Endothelial cell of hepatic sinusoid (primary cell): ENCODE results near the gene SNED1.
"Not testable (repeated sequence)": the region's sequence is repeated elsewhere in the genome, so short reads cannot be mapped to it uniquely, and the experiment has no call there.

ENCODE experiments used
- in situ Hi-C: cut with HindIII; loops from 2 replicates; pipeline ENCODE4 v1.10.0; 2017; ENCODE audit warnings: low sequenced_read_pairs

Gene SNED1

DNA sequence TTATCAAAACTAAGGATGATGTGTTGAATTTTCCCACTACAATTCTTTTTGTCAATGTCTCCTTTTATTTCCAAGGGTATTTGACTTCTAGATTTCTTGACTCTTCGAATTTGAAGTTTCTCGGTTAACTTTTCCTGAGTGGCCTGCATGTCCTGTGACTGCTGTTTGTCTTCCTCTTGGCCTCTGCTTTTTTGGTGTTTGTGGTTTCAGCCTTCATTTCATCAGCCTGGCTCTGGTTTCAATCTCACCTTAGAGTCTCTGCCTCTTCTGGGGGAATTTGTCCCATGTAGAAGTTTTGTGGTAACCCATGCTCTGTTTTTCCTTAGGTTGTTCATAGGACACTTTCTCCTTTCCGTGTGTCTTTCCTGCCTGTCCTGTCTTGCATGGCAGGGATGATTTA, 28.3 kb upstream of the SNED1 start:
- in situ Hi-C loops, result no loop called here

DNA sequence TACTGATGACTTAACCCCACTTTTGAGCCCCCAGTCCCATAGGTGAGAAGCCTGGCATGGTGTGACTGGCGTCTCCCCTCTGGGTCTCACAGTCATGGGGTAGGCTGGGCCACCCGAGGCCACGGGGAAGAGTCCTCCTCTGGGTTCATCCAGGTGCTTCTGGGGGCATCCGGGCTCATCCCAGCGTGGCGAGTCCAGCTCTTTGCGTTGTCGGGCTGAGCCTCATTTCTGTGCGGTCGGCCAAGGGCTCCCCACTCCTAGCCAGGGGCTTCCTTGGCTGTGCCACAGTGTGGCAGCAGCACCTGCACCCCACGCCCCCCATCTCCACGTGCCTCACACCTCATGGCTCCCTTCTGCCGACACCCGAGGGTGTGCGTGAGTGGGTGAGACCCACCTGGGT, 27.6 kb upstream of the SNED1 start:
- in situ Hi-C loops, result no loop called here

DNA sequence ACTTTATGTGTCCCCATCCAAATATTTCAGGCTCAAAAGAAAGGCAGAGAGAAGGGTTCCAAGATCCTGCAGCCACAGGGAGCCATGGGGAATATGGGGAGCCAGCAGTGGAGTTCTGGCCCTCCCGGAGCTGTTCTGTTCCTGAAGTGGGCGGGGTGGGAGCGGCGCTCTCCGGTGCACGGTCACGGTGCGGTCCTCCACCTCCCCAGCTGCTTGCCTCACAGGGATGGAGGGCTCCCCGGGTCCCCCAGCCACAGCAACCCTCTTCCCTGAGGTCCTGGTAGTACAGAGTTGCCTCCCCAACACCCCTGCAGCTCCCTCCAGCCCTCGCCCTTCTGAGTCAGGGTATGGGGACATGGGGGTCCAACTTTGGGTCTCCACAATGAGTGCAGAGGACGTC, 26.2 kb upstream of the SNED1 start:
- in situ Hi-C loops, result no loop called here

DNA sequence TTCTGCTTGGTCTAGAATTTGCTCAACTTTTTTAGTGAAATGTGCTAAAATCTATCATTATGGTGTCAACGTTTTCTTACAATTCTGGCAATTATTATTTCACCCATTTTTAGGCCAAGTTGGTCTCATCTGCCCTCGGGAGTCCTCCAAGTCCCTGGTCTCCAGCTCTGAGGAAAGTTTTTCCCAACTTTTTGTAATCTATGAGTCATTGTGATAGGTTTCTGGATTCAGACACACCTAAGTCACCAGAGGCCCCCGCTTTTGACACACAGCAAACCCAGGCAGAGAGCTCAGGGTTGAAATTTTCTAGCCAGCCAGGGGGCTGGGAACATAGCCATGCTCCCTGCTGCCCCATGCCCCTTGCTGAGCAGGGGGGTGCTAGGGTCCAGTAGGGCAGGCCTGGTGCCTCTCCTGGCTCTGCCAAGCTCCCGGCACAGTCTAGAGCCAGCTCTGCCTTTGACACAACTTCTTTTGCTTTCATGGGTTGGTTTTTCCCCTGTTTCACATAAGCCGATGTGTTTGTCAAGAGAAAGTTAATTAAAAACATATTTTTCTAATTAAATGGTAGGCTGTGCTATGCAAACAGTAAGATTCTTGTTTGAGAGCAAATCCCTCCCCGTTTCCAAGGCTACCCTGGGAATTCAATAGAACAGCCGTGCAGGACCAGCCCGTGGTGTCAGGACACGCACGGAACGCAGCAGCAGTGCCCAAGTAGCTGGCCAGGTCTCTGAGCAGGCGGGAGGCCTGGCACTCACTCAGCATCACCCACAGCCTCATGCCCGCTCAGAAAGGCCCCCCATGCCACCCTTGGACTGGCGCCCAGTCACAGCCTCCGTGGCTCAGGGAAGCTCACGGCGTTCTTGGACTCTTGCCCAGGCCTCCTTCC, 25.5 kb upstream of the SNED1 start:
- in situ Hi-C loops, result no loop called here

DNA sequence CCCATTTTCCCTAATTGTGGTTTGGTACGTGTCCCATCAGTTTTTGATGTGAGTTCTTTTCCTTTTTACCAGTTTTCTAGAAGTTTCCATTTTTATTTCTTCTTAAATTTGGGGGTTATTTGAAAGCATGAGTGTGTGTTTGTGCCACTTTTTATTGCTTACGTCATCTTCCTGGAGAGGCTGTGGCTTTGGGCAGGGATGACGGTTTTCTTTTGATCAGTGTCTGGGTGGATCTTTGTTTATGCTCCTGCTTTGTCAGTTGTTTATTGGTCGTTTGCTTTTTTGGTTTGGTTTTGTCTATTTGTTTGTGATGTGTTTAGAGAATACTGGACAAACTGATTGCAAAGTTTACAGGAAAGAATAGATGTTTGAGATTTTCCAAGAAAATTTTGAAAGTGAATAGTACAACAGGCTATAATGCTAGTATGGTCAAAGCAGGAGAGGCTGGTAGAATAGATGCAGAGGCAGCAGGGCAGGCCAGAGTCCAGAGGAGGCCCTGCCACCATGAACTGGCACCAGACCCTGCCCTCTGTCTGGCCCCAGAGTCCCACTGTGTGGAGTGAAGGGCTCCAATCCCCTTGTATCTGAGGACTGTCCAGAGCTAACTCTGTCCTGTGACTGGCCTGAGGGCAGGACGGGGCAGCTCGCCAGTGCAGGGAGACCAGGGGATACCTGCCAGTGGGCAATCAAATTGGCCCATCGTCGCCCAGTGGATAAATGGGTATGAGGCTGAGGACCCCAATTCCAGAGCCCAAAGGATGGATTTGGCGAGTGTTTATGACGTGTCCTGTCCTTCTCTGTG, 23.4 kb upstream of the SNED1 start:
- in situ Hi-C loops, result no loop called here

DNA sequence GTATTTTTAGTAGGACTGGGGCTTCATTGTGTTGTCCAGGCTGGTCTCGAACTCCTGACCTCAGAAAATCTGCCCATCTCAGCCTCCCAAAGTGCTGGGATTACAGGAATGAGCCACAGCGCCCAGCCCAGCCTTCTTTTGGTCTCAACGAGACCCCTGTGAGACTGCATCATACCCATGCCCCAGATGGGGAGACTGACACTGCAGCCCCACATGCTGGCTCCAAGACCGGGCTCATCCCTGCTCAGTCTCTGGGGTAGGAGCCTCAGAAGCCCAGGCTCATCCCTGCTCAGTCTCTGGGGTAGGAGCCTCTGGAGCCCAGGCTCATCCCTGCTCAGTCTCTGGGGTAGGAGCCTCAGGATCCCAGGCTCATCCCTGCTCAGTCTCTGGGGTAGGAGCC, 22.5 kb upstream of the SNED1 start:
- in situ Hi-C loops, result not testable (repeated sequence)

DNA sequence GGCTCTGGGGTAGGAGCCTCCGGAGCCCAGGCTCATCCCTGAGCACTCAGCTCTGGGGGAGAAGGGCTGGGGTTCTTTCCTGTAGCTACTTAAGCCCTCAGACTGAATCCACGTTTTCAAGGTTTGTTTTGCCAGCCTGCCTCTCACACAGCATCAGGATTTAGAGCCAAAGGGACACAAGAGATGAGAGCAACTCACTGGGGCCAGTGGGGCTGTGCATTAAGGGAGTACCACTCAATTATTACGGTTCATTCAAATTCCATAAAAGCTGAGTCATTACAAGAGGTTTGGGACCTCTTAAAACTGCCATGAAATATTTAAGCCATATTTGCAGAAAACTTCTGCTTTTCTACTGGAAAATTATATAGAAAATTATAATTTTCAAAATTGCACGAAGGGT, 17.1 kb upstream of the SNED1 start:
- in situ Hi-C loops, result no loop called here

DNA sequence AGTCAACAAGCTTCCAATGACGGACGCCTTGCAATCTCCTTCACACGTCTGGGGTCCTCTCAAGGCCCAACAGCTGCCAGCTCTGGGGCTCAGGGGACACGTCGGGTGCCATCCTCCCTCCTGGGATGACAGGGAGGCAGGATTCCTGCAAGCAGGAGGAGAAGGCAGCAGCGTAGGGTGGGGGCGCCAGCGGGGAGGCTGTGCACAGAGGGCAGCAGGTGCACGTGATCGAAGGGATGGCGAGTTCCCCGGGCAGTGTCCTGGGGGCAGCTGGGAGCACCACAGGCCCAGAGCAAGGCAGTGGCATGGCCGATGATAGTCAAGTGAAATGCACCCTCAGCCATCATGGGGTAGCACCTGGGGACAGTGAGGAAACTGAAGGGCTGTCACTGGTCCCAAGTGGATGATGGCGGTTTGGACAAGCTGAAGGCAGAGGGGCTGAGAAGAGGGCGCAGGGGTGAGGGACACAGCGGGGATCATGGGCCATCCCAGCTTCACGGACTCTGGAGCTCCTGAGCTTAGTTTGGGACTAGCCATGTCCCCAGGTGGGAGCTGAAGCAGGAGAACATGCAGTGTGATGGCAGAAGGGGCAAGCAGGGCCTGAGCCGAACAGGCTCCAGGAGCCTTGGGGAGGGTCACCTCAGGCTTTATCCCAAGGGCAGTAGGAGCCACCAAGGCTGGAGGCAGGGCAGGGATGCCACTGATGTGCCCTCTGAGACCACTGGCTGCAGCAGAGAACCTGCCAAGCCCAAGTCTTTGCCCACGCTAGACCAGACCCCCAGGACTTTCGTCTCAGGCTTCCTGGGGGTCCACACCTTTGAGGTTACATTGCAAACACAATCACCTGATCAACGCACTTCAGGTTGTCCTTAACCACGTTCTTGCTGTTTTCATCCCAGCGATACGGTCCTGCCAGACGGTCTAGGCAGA, 16.3 kb upstream of the SNED1 start:
- in situ Hi-C loops, result no loop called here

DNA sequence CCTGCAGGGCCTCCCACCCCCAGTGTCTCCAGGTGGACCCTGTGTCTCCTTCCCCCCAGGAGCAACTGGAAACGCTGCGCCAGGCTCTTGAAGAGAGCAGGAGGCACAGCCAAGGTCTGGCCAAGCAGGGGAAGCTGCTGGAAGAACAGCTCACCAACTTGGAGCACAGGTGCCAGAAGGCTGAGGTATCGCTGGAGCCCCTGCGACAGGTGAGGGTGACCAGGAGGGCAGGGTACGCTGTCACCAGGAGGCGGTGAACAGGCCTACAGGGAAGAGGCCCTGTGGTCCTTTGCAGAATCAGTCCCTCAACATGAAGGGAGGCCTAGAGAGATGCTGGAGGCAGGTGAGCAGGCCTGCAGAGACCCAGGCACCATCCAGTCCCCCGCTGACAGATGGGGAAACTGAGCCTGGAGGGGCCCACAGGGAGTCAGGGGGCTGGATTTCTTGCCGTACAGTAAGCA, 15.6 kb upstream of the SNED1 start:
- in situ Hi-C loops, result no loop called here

DNA sequence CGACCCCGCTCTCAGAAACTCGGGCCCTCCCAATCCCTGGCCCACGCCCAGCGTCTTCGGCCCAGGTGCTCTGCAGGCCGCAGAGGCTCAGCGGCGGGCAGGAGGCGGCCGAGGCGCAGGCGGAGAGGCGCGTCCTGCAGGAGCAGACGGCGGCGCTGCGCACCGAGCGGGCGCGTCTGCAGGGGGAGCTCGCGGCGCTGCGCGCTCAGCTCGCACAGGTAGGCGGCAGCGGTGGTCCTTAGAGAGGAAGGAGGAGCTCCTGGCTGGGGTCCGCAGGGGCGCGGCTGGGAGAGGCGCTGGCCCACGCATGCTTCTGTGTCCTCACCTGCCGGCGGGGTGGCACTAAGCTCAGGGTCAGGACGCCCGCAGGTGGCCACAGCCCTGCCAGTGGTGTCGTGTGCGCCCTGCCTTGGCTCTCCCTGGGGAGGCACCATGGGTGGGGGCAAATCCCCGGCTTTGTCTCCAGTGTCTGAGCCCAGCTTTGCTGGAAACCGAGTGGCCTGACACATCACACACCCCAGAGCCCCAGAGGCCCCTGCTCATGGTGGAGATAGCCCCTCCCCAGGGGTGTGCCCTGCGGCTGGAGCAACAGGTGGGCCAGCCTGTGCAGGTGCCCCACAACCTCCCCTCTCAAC, 14.9 kb upstream of the SNED1 start:
- in situ Hi-C loops, result no loop called here

DNA sequence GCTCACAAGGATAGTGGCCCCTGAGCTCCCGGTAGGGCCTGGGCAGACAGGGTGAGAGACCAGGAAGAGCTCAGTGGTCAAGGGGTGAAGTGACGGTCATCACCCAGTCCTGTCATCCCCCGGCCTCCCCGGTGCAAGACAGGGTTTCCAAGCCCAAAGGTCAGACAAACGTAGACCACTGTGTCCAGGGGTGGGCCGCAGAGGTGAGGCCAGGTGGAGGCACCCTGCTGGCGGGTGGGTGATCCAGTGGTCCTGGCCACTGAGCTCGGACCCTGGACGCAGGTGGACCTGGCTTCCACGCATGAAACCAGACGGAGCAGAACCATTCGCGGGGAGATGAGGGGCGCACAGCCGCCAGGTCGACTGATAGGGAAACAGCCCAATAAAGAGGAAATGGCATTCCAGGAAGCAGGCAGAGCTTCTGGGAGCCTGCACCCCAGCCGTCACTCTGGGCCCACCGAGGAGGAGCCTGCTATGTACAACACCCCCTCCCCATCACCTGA, 14.4 kb upstream of the SNED1 start:
- in situ Hi-C loops, result no loop called here

DNA sequence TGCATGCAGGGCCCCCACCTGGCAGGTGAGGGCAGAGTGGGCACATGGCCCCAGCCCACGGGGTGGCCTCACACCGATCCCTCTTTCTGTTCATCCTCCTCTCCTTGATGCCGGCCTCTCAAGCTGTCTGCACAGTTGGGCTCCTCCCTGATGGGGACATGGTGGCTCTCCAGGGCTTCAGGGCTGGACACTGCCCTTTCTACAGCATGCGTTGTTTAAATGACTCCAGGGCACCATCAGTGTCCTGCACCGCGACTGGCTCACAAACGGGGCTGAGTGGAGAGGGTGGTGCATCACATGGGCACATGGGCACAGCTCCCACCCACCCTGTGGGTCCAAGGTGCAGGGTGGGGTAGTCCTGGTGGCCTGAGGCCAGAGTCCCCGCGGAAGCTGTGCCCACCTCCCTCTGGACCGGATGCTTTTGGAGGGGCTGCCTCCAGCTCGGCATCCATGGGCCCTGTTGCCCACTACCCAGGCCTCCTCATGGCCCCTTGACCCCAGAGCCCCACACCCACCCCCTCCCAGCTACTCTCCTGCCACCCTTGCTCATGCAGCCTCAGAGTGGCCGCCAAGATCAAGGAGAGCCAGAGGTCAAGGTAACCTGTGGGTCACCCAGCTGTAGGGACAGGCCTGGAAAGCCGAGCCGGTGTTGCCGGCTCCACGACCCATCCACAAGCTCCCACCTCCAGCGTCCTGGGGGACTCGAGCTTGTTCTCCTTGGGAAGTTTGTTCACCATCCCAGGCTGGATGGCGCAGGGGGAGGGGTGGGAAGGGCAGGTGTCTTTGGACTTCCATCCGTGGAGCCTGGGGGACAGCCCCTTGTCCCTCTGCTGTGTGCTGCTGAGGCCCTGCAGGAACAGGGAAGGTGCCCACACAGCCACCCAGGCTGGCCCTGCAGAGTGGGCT, 12.3 kb upstream of the SNED1 start:
- in situ Hi-C loops, result no loop called here

DNA sequence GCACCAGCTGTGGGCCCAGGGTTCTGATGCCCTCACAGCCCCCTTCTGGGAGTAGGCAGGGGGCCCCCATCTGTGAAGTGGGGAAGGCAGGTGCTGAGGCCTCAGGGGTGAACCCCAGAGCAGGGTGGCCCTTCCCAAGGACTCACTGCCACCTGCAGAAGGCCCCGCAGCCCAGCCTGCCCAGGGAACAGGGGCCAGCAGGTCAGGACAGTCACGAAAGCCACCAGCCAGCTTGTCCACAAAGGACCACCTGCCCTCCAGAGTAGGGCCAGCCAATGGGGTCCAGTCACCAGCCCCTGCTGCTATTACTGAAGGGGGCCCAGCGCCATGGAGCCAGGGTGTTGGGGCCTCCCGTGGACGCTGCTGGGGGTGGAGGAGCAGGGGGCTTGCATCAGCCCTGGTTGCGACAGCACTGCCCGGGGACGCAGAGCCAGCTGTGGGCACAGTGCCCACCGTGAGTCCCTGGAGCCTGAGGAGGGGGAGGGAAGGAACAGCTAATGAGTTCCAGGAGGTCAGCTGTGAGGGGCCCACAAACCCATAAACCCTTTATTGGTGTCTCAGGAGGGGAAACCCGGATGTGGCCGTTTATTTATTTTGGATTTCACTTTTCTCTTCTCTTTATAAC, 11.5 kb upstream of the SNED1 start:
- in situ Hi-C loops, result no loop called here

DNA sequence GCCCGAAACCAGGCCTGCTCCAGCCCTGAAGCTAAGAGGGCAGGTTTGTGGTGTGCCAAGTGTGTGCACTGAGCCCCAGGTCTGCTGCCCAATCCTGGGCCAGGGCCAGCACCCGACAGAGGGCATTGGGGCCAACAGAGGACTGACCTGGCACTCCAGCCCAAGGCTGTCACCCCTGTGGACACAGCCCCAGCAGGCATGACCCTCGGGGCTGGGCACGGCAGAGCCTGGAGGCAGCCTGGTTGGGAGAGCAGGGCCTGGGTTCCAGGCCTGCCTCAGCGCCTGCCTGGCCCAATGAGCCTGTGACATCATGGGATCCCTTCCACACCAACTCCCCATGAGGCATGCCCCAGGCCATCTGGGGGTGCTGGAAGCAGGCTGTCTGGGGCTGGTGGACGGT, 10.8 kb upstream of the SNED1 start:
- in situ Hi-C loops, result no loop called here

DNA sequence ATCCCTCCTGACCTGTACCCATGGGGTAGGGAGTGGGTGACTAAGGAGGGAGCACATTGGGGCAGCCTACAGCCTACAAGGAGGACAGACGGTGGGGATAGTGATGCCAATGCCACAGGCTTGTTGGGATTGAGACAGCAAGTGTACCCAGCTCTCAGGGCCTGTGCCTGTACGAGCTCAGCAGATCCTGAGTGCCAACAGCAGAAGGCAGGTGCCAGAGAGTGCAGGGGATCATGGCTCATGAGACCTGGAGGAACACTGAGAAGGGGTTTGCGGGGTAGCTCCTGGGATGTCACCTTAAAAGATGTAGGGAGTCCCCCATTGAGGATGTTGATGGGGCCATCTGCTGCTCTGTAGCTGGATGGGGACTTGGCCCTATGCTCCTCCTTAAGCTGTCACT, 10.3 kb upstream of the SNED1 start:
- in situ Hi-C loops, result no loop called here

DNA sequence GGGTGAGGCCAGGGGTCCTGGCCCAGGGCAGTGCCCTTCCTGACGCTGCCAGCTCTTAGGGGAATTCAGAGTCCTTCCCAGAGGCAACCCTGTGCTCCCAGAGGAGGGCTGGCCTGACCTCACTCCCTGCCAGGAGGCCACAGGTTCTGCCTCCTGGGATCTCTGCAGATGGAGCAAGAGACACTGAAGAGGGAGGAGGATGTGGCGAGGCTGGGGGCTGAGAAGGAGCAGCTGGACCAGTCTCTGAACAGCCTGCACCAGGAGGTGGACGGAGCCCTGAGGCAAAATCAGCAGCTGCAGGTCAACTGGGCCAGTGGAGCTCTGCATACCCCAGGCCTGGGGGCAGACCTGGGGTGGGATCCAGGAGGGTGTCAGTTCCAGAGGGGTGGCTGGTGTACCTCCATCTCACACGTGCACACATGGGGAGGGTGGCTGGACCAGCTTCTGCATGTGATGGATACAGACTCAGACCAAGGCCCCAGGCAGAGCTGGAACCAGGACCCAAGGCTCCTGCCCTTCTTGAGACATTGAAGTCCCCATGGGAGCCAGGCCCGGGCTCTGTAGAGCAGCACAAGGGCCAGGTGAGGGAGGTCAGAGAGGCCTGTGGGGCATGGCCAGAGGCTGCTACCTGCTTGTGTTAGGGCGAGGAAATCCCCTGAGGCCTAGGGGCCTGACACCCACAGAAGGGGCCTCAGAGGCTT, 9.7 kb upstream of the SNED1 start:
- in situ Hi-C loops, result no loop called here

DNA sequence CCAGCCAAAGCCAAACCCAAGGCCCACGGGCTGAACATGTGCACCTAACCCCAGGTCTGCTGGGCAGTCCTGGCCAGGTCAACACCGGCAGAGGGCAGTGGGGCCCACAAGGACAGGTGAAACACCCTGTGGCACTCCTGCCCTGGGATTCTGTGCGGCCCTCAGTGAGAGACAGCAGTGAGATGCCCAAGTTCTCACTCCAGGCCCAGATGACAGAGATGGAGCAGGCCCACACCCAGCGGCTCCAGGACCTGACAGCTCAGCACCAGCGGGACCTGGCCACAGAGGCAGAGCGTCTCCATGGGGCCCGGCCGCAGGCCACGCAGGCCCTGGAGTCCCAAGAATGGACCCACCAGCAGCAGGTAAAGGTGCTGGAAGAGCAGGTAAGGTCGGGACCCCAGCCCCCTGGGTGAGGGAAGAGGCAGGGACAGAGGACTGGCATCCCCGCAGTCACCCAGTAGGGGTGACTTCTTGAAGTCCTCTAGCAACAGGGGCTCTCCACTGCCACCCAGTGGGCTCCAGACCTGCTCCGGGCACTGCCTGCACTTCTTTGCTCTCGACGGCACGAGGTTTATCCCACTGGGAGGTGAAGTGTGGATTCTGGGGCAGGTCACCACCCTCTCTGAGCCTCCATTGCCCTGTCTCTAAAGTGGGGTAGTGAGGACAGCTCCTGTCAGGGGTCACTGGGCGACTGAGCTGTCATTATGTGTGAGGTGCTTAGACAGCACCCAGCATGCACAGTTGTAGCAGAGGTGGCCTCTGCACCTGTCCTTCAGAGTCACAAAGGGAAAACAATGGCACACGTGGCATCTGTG, 8.8 kb upstream of the SNED1 start:
- in situ Hi-C loops, result loop anchor here (10.0 kb wide), 1 partner anchor 95 kb away; no protein-coding TSS in a partner anchor

DNA sequence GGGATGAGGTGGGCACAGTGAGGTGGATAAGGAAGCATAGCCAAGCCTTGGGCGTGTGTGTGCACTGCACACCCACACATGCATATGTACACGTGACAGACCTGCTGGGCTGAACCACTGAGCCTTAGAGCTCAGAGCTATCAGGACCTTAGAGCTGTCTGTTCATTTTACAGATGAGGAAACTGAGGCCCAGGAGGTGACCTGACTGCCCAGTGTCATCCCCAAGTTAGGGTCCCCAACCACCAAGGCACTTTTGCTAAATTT, 8.2 kb upstream of the SNED1 start:
- in situ Hi-C loops, result loop anchor here (10.0 kb wide), 1 partner anchor 95 kb away; no protein-coding TSS in a partner anchor
